IPS DF 6.9 (cell line): ENCODE results near the gene NUP42.
"Not testable (repeated sequence)": the region's sequence is repeated elsewhere in the genome, so short reads cannot be mapped to it uniquely, and the experiment has no call there.

Experiments
- DNase-seq: peaks from one replicate; pipeline ENCODE4 v3.0.0-alpha.2; 2013; ENCODE audit warnings: low read depth, low spot score
- H3K27ac ChIP-seq: one replicate; pipeline ENCODE4 v1.5.1; 2013; ENCODE audit warnings: low read length, control low read depth
- H3K27me3 ChIP-seq: 2 replicates; pipeline ENCODE4 v1.6.1; 2013; ENCODE audit warnings: mild to moderate bottlenecking, low read length; ENCODE audit not compliant: control insufficient read depth, insufficient read depth
- H3K36me3 ChIP-seq: 2 replicates; pipeline ENCODE4 v1.6.1; 2013; ENCODE audit warnings: low read length; ENCODE audit not compliant: control insufficient read depth, insufficient read depth
- H3K4me1 ChIP-seq: 2 replicates; pipeline ENCODE4 v1.6.1; 2013; ENCODE audit warnings: low read length; ENCODE audit not compliant: control insufficient read depth, insufficient read depth
- H3K4me3 ChIP-seq: 2 replicates; pipeline ENCODE4 v1.5.1; 2013; ENCODE audit warnings: mild to moderate bottlenecking, low read length
- H3K9me3 ChIP-seq: 2 replicates; pipeline ENCODE4 v1.6.1; 2013; ENCODE audit warnings: low read length, inconsistent platforms; ENCODE audit not compliant: control insufficient read depth, insufficient read depth
- WGBS: extraction: QIAGEN DNeasy Blood & Tissue Kit; methylation state at CpG from one replicate; pipeline ENCODE4 v1.1.7; 2013; ENCODE audit warnings: mixed read lengths, missing lambda C conversion rate; ENCODE audit not compliant: insufficient read length, insufficient coverage; 5-methylcytosine and 5-hydroxymethylcytosine counted together

NUP42 gene

GRCh38 chr7:23168111-23168885 lies 13.6 kb upstream of the NUP42 start:
- Histone ChIP-seq H3K9me3 (no peaks in the 10 kb centered on the region), H3K27ac (no peak overlapping the region), H3K4me1 (no peaks in the 10 kb centered on the region), H3K4me3 (no peak overlapping the region), H3K36me3 (no peaks in the 10 kb centered on the region; the same call in 1 of the 2 replicates), H3K27me3 (no peaks in the 10 kb centered on the region)
- no peak for DNase-seq
- no CpG with 5 or more reads among the region's 8 CpGs for WGBS

GRCh38 chr7:23175938-23176337 lies 5.9 kb upstream of the NUP42 start:
- H3K27ac ChIP-seq, result no peak overlapping the region

GRCh38 chr7:23183279-23184012 lies 1.6 kb downstream of the NUP42 start:
- Histone ChIP-seq H3K4me3 (no peak overlapping the region; the same call in 1 of the 2 replicates), H3K27me3 (no peaks in the 10 kb centered on the region), H3K27ac (no peak overlapping the region), H3K4me1 (no peaks in the 10 kb centered on the region), H3K9me3 (no peaks in the 10 kb centered on the region), H3K36me3 (no peaks in the 10 kb centered on the region)
- WGBS, result no CpG with 5 or more reads among the region's 20 CpGs
- no peak for DNase-seq

More at GRCh38 chr7:23175938-23176337, 5.9 kb upstream of the NUP42 start:
- Histone ChIP-seq H3K4me3 (no peak overlapping the region), H3K36me3 (0 out of 2 replicates have a peak, but pooled peaks cover 3% of the 10 kb centered on the region), H3K4me1 (no peaks in the 10 kb centered on the region), H3K9me3 (no peaks in the 10 kb centered on the region), H3K27me3 (no peaks in the 10 kb centered on the region)
- WGBS, result no CpG with 5 or more reads among the region's 2 CpGs
- DNase-seq, result no peak

GRCh38 chr7:23184291-23184690 lies 2.4 kb downstream of the NUP42 start:
- no peak for DNase-seq
- no peak overlapping the region for H3K4me3 ChIP-seq
- no peaks in the 10 kb centered on the region for H3K9me3 ChIP-seq
- no peaks in the 10 kb centered on the region for H3K27me3 ChIP-seq
- no peak overlapping the region for H3K27ac ChIP-seq
- WGBS, result no CpG with 5 or more reads among the region's 1 CpG
- H3K36me3 ChIP-seq, result 0 out of 2 replicates have a peak, but pooled peaks cover 2% of the 10 kb centered on the region
- no peaks in the 10 kb centered on the region for H3K4me1 ChIP-seq

GRCh38 chr7:23184709-23185359 lies 3.0 kb downstream of the NUP42 start:
- H3K9me3 ChIP-seq, result no peaks in the 10 kb centered on the region
- no peak overlapping the region for H3K27ac ChIP-seq
- no peak overlapping the region for H3K4me3 ChIP-seq
- no peaks in the 10 kb centered on the region for H3K4me1 ChIP-seq
- no peak for DNase-seq
- H3K27me3 ChIP-seq, result no peaks in the 10 kb centered on the region
- 100% methylated on average over 1 of the region's 4 CpGs for WGBS
- H3K36me3 ChIP-seq, result 0 out of 2 replicates have a peak, but pooled peaks cover 3% of the 10 kb centered on the region

GRCh38 chr7:23185980-23186379 lies 4.1 kb downstream of the NUP42 start:
- Histone ChIP-seq H3K36me3 (peaks cover 3% of the 10 kb centered on the region; the same call in 1 of the 2 replicates), H3K4me3 (no peak overlapping the region), H3K27ac (no peak overlapping the region), H3K9me3 (no peaks in the 10 kb centered on the region), H3K4me1 (no peaks in the 10 kb centered on the region), H3K27me3 (no peaks in the 10 kb centered on the region)
- no CpG with 5 or more reads among the region's 1 CpG for WGBS
- DNase-seq, result no peak

GRCh38 chr7:23191022-23191421 lies 9.2 kb downstream of the NUP42 start:
- no peak for DNase-seq
- no CpG with 5 or more reads among the region's 2 CpGs for WGBS

GRCh38 chr7:23193650-23194227 lies 11.9 kb downstream of the NUP42 start:
- not testable (repeated sequence) for H3K27me3 ChIP-seq, H3K9me3 ChIP-seq, H3K27ac ChIP-seq, H3K4me1 ChIP-seq, H3K4me3 ChIP-seq, DNase-seq, H3K36me3 ChIP-seq
- no CpG with 5 or more reads among the region's 27 CpGs for WGBS

More at GRCh38 chr7:23191022-23191421, 9.2 kb downstream of the NUP42 start:
- H3K27ac ChIP-seq, result no peak overlapping the region
- H3K4me1 ChIP-seq, result no peaks in the 10 kb centered on the region
- H3K36me3 ChIP-seq, result peaks cover 9% of the 10 kb centered on the region; the same call in 1 of the 2 replicates
- no peaks in the 10 kb centered on the region for H3K27me3 ChIP-seq
- no peaks in the 10 kb centered on the region for H3K9me3 ChIP-seq
- no peak overlapping the region for H3K4me3 ChIP-seq

- H3K4me1 ChIP-seq, result no peaks in the 10 kb centered on the region
- H3K4me3 ChIP-seq, result no peak overlapping the region
- WGBS, result no CpG with 5 or more reads among the region's 5 CpGs
- H3K36me3 ChIP-seq, result peaks cover 11% of the 10 kb centered on the region; the same call in 1 of the 2 replicates
- H3K9me3 ChIP-seq, result no peaks in the 10 kb centered on the region
- H3K27ac ChIP-seq, result no peak overlapping the region
- H3K27me3 ChIP-seq, result no peaks in the 10 kb centered on the region
- DNase-seq, result no peak
These were observed 14.5 kb downstream of the NUP42 start for GRCh38 chr7:23196306-23196705.

- H3K9me3 ChIP-seq, DNase-seq, H3K4me3 ChIP-seq, H3K4me1 ChIP-seq, H3K27me3 ChIP-seq, H3K27ac ChIP-seq, H3K36me3 ChIP-seq: not testable (repeated sequence)
- no CpG with 5 or more reads among the region's 5 CpGs for WGBS
These were observed 15.9 kb downstream of the NUP42 start for GRCh38 chr7:23197745-23198144.
